ENCODE data around the gene SLC47A2. TPM values are rescaled to one million over a fixed set of nuclear protein-coding genes. Genes with fewer than 3 reads are reported as not detected.
A peak's percentile ranks its signal among the peaks of the same experiment; 100 is the strongest.

SLC47A2 gene
- total and polyA plus RNA-seq, 5 experiments from 2014 or later, result not detected

DNA sequence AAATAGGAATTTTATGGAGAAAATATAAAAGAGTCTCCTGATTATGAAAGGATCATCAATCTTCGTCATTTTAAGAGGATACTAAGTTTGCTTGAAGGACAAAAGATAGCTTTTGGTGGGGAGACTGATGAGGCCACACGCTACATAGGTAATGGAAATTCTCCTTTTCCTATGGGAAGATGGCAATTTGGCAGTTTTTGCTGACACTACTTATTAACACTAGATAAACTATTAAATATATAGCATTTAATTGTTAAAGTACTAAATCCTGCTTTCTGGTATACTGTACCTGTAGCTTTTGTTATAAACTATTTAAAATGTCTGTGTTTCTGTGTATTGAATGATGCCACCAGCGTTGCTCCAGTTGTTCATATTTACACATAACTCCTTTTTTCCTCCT lies 55.3 kb downstream of the SLC47A2 start:
- Mint-ChIP-seq H3K36me3 (peaks cover 0 to 90% (median 39%) of the 10 kb centered on the region in 3 donors), H3K9me3 (no peaks in the 10 kb centered on the region)

DNA sequence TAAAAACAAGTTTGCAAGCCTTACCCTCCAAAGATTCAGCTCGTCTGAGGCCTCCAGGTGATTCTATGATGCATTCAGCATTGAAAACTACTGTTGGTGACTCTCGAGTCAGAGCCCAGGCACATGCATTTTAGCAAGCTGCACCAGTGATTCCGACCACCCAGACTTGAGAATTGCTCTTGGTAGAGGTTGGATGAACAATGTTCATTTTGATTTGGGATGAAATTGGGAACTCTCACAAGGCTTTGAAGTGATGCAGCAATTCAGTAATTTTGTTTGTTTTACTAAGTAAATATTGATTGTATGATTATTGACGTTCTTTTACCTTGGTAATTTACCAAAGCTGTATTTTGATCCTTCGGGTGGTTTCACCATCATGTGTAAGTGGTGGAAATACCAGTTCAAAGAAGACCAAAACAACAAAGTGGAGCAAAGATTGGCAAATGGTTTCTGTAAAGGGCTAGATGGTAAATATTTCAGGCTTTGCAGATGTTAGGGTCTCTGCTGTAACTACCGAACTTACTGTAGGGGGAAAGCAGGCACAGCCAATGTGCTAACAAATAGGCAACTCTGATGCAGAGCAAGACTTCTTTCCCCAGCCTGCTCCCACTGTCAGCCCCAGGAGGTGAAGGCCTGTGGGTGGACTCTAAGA lies 56.0 kb downstream of the SLC47A2 start:
- Mint-ChIP-seq H3K27ac (no peak overlapping the region), H3K4me1 (peaks cover 0 to 3% (median 0%) of the 10 kb centered on the region in 4 donors), H3K4me3 (no peak overlapping the region), H3K9me3 (no peaks in the 10 kb centered on the region), H3K27me3 (no peaks in the 10 kb centered on the region), H3K36me3 (peaks cover 0 to 90% (median 43%) of the 10 kb centered on the region in 3 donors)
- ATAC-seq (no peak), DNase-seq (no peak)
- POLR2A ChIA-PET, result interaction anchor here (0.5 kb wide), 1 partner anchor 167 kb away, joined by 6 read pairs; no protein-coding TSS in a partner anchor

More for the DNA sequence above, 55.3 kb downstream of the SLC47A2 start:
- no peak overlapping the region for H3K4me3 Mint-ChIP-seq
- POLR2A ChIA-PET, result no interaction called here
- ATAC-seq (no peak), DNase-seq (no peak)
- peaks cover 0 to 2% (median 0%) of the 10 kb centered on the region in 4 donors for H3K4me1 Mint-ChIP-seq
- no peak overlapping the region for H3K27ac Mint-ChIP-seq
- H3K27me3 Mint-ChIP-seq, result no peaks in the 10 kb centered on the region

DNA sequence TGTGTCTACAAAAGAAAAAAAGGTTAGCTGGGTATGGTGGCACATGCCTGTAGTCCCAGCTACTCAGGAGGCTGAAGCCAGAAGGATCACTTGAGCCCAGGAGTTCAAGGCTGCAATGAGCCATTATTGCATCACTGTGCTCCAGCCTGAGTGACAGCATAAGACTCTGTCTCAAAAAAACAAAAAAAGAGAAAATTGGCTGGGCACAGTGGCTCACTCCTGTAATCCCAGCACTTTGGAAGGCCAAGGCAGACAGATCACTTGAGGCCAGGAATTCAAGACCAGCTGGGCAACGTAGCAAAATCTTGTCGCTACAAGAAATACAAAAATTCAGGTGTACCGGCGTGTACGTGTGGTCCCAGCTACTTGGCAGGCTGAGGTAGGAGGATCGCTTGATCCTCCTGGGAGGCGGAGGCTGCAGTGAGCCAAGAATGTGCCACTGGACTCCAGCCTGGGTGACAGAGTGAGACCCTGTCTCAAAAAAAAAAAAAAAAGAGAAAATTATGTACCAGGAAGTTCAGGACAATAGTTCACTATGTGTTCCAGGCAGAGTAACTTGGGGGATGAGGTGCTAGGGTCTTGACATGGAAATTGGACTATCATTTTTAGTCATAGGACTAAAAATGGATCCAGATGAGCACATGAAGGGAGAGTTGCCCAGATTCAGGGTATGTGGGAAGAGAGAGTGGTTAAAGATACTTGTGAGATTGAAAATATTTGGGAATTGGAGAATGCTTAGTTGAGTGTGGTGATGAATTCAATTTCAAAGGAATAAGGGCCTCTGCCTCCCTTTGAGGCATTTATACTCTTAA lies 56.8 kb downstream of the SLC47A2 start:
- H3K4me3 Mint-ChIP-seq, result no peak overlapping the region
- H3K36me3 Mint-ChIP-seq, result peaks cover 0 to 90% (median 50%) of the 10 kb centered on the region in 3 donors
- POLR2A ChIA-PET, result no interaction called here
- ATAC-seq, result no peak
- no peaks in the 10 kb centered on the region for H3K9me3 Mint-ChIP-seq
- H3K4me1 Mint-ChIP-seq, result peaks cover 0 to 3% (median 1%) of the 10 kb centered on the region in 4 donors
- no peaks in the 10 kb centered on the region for H3K27me3 Mint-ChIP-seq
- DNase-seq, result no peak
- peak overlapping the region in 1 of 10 donors; percentile 38 for H3K27ac Mint-ChIP-seq

DNA sequence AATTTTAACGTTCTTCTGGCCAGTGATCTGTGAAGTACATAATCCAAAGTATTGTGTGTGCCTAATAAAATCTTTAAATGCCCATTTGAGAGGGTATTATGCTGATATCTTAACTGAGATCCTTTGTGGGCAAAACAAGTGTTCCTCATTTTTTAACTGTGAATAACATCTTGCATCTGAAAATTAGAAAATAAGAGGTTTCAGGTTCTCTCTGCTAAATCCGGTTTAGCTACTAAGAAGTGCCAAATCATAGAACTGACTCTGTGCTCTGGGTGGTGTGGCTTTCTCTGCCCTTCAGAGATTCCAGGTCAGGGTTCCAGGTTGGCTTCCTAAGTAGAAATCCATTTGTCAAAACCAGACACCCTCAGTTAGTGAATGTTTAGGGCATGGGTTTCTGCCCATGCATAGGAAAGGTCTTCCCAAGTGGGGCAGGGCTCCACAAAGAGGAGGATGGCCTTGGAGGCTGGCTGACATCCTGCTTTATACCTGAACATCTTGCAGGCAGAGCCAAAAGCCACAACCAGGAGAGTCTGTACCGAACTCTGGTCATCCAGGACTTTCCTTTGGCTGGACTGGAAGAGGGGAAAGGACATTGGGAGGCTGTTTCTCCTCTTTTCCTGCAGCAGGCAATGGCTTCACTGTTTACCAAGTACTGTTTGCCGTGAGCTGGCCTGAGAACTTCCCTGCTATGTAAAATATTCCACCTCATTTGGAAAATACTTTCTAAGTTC lies 59.4 kb downstream of the SLC47A2 start:
- Mint-ChIP-seq H3K4me3 (no peak overlapping the region), H3K36me3 (peaks cover 7 to 85% (median 47%) of the 10 kb centered on the region in 3 donors), H3K9me3 (no peaks in the 10 kb centered on the region), H3K27me3 (no peaks in the 10 kb centered on the region), H3K4me1 (peaks cover 2 to 4% (median 3%) of the 10 kb centered on the region in 4 donors), H3K27ac (no peak overlapping the region)
- ATAC-seq, result no peak
- POLR2A ChIA-PET, result no interaction called here
- DNase-seq, result no peak

DNA sequence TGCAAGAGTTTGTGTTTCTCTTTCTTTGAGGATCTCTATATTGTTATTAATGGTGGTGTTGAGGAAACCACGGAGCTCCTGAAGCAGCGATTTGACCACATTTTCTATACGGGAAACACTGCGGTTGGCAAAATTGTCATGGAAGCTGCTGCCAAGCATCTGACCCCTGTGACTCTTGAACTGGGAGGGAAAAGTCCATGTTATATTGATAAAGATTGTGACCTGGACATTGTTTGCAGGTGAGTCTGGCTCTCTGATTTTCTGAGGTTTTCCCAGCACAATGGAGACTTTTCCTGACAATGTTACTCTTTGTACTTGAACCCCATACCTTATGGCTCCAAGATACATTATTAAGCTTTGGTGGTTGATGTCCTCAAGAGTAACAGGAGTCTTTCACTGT lies 60.0 kb downstream of the SLC47A2 start:
- peaks cover 3 to 10% (median 8%) of the 10 kb centered on the region in 4 donors for H3K4me1 Mint-ChIP-seq
- peaks cover 9 to 84% (median 45%) of the 10 kb centered on the region in 3 donors for H3K36me3 Mint-ChIP-seq
- POLR2A ChIA-PET, result no interaction called here
- ATAC-seq (no peak), DNase-seq (no peak)
- H3K9me3 Mint-ChIP-seq, result no peaks in the 10 kb centered on the region
- H3K27ac Mint-ChIP-seq, result no peak overlapping the region
- no peak overlapping the region for H3K4me3 Mint-ChIP-seq
- no peaks in the 10 kb centered on the region for H3K27me3 Mint-ChIP-seq

DNA sequence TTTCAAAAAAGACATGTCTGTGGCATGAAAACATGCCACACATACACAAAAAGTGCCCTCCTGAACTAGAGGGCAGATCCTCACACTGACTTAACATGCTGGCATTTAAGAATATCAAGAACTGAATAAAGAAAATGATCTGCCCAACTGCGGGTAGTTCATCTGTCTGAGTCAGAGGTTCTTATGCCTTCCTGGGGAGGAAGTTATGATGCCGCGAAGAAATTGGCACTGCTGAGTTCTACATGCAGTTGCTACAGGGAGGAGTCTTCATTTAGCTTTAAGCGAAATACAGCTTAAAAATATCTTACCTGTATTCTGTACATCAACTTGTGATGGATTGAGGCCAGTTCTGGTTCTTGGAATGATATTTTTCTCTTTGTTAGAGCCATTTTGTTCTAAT lies 61.5 kb downstream of the SLC47A2 start:
- no peak for ATAC-seq
- peaks cover 10 to 22% (median 15%) of the 10 kb centered on the region in 4 donors for H3K4me1 Mint-ChIP-seq
- H3K9me3 Mint-ChIP-seq, result no peaks in the 10 kb centered on the region
- no peak for DNase-seq
- H3K27ac Mint-ChIP-seq, result no peak overlapping the region
- POLR2A ChIA-PET, result no interaction called here
- peaks cover 9 to 72% (median 42%) of the 10 kb centered on the region in 3 donors for H3K36me3 Mint-ChIP-seq
- no peaks in the 10 kb centered on the region for H3K27me3 Mint-ChIP-seq
- H3K4me3 Mint-ChIP-seq, result no peak overlapping the region

DNA sequence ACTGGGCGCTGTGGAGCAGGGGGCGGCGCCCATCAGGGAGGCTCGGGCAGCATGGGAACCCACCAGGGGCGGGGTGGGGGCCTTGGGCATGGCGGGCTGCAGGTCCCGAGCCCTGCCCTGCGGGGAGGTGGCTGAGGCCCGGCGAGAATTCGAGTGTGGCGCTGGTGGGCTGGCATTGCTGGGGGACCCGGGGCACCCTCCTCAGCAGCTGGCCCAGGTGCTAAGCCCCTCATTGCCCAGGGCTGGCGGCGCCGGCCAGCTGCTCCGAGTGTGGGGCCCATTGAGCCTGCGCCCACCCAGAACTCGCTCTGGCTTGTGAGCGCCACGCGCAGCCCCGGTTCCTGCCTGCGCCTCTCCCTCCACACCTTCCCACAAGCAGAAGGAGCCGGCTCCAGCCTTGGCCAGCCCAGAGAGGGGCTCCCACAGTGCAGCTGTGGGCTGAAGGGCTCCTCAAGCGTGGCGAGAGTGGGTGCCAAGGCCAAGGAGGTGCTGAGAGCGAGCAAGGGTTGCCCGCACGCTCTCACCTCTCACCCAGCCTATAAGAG lies 62.0 kb downstream of the SLC47A2 start:
- Mint-ChIP-seq H3K4me1 (peaks cover 10 to 26% (median 19%) of the 10 kb centered on the region in 4 donors), H3K27ac (no peak overlapping the region), H3K9me3 (no peaks in the 10 kb centered on the region), H3K27me3 (no peaks in the 10 kb centered on the region), H3K36me3 (peaks cover 9 to 67% (median 42%) of the 10 kb centered on the region in 3 donors), H3K4me3 (no peak overlapping the region)
- ATAC-seq, result no peak
- POLR2A ChIA-PET, result no interaction called here
- no peak for DNase-seq

DNA sequence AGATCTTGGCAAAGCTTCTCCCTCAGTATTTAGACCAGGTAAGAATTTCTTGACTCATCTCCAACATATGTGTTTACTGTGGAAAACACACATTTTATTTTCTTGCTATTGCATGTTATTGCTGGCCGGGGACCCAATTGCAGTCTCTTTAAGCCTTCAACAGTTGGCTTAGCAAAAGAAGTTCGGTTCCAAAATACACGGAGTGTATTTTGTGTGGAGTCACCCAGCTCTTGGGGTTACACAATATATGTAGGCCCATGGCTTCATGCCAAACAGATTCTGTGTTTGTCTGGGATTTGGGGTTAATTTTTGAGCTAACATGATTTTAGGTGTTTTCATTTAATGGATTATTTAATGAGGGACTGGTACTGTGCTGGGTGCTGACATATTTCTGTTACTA lies 63.8 kb downstream of the SLC47A2 start:
- POLR2A ChIA-PET, result interaction anchor here (1.3 kb wide), 1 partner anchor 20 kb away, joined by 3 read pairs; no protein-coding TSS in a partner anchor
- H3K27me3 Mint-ChIP-seq, result no peaks in the 10 kb centered on the region
- peaks cover 9 to 50% (median 35%) of the 10 kb centered on the region in 3 donors for H3K36me3 Mint-ChIP-seq
- no peak overlapping the region for H3K4me3 Mint-ChIP-seq
- DNase-seq, result no peak
- peaks cover 17 to 44% (median 27%) of the 10 kb centered on the region in 4 donors for H3K4me1 Mint-ChIP-seq
- no peaks in the 10 kb centered on the region for H3K9me3 Mint-ChIP-seq
- no peak overlapping the region for H3K27ac Mint-ChIP-seq
- no peak for ATAC-seq

DNA sequence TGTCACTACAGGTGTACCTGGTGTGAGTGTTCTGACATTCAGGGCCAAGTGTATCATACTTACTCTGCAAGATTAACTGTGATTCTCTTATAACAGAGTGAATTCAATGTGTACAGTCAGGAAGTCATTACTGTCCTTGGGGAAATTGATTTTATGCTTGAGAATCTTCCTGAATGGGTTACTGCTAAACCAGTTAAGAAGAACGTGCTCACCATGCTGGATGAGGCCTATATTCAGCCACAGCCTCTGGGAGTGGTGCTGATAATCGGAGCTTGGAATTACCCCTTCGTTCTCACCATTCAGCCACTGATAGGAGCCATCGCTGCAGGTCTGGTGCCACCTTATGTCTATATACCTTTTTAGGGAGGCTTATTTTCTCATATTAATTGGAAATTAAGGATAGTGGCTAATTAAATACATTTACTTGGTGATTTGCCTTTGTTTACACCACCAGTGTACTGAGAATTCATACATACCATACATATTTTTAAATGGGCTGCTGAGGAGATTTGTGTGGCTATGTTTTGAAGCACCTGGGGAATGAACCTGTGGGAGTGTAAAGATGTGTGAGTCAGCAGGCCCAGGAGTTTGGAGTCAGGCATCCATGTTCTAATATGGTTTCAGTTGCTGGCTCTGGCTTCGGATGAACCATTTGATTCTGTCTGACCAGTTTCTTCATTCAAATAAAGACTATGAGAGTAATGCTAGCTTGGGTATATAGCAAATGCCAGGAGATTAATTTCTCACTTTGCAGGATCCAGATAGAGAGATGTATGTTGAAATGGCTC lies 64.7 kb downstream of the SLC47A2 start:
- no peak for ATAC-seq
- peak overlapping the region in 2 of 10 donors; percentile 12 to 57 for H3K27ac Mint-ChIP-seq
- H3K4me3 Mint-ChIP-seq, result no peak overlapping the region
- no peaks in the 10 kb centered on the region for H3K27me3 Mint-ChIP-seq
- POLR2A ChIA-PET, result no interaction called here
- peaks cover 22 to 51% (median 34%) of the 10 kb centered on the region in 4 donors for H3K4me1 Mint-ChIP-seq
- H3K9me3 Mint-ChIP-seq, result no peaks in the 10 kb centered on the region
- DNase-seq, result no peak
- peaks cover 9 to 42% (median 30%) of the 10 kb centered on the region in 3 donors for H3K36me3 Mint-ChIP-seq

DNA sequence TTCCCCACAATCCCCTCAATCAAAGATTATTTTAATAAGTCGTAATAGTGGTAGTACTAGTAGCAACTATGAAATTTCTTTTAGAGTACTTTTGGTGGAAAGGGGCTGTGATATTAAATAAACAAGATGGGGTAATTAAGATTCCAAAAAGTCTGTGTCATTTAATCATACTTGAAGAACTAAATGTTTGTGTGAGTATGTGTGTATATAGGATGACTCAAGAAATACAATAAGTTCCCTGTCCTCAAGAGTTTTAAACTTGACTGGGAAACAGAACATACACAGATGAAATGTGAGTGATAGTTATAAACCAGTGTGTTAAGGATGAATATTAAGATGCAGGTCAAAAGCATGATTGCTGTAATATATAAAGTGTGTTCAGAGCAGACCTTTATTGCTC lies 65.6 kb downstream of the SLC47A2 start:
- peak overlapping the region in 1 of 10 donors; percentile 7 for H3K27ac Mint-ChIP-seq
- H3K27me3 Mint-ChIP-seq, result no peaks in the 10 kb centered on the region
- peaks cover 9 to 34% (median 25%) of the 10 kb centered on the region in 3 donors for H3K36me3 Mint-ChIP-seq
- H3K9me3 Mint-ChIP-seq, result no peaks in the 10 kb centered on the region
- ATAC-seq, result no peak
- H3K4me3 Mint-ChIP-seq, result peak overlapping the region in 9 of 10 donors; percentile 4 to 98 (median 95)
- DNase-seq, result no peak
- H3K4me1 Mint-ChIP-seq, result peaks cover 21 to 55% (median 37%) of the 10 kb centered on the region in 4 donors
- POLR2A ChIA-PET, result no interaction called here

DNA sequence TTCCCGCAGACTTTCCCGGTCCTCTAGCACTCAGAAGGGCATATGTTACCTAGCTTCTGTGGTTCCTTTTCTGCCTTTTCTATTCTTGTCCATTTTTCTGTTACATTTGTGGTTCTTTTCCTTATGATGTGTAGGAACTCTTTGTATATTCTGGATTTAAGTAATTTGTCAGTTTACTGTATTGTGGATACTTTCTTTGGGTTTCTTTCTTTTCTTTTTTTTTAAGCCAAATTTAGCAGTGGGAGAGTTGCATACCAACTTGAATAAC lies 67.2 kb downstream of the SLC47A2 start:
- Mint-ChIP-seq H3K9me3 (no peaks in the 10 kb centered on the region), H3K4me3 (peak overlapping the region; percentile 91 to 98 (median 96)), H3K27me3 (no peaks in the 10 kb centered on the region), H3K36me3 (peaks cover 9 to 21% (median 17%) of the 10 kb centered on the region in 3 donors), H3K4me1 (peaks cover 23 to 57% (median 36%) of the 10 kb centered on the region in 4 donors), H3K27ac (peak overlapping the region; percentile 72 to 98 (median 95))
- ATAC-seq (no peak), DNase-seq (no peak)
- POLR2A ChIA-PET, result interaction anchor here (0.8 to 3.4 kb wide), 11 partner anchors 72 to 286 kb away, joined by 3 to 28 read pairs (median 4); partner anchors contain the start of genes B9D1 and MAPK7

All from naive thymus-derived CD8-positive, alpha-beta T cell (primary cell).